Measurements from ENCODE around the gene WNT4.

- TF ChIP-seq EP300 (IDR thresholded peaks at IDR 0.05) (no peak), CTCF (IDR thresholded peaks at IDR 0.05) (no peak), POLR2AphosphoS5 (IDR thresholded peaks at IDR 0.05) (no peak)
These were observed 32.9 kb downstream of the WNT4 start for GRCh38 chr1:22110016-22110415.

All from gastroesophageal sphincter (tissue), 3 donors.